HG02840 (cell line): Measurements from ENCODE around the gene PDE8B.

Experiments used
- ATAC-seq: cut with Tn5 transposase; IDR thresholded peaks from one replicate; pipeline ENCODE4 v1.9.1; 2021; ENCODE audit warnings: mild to moderate bottlenecking, moderate library complexity, moderate number of reproducible peaks; ENCODE audit not compliant: unreplicated experiment, low FRiP score

The PDE8B gene, protein sequence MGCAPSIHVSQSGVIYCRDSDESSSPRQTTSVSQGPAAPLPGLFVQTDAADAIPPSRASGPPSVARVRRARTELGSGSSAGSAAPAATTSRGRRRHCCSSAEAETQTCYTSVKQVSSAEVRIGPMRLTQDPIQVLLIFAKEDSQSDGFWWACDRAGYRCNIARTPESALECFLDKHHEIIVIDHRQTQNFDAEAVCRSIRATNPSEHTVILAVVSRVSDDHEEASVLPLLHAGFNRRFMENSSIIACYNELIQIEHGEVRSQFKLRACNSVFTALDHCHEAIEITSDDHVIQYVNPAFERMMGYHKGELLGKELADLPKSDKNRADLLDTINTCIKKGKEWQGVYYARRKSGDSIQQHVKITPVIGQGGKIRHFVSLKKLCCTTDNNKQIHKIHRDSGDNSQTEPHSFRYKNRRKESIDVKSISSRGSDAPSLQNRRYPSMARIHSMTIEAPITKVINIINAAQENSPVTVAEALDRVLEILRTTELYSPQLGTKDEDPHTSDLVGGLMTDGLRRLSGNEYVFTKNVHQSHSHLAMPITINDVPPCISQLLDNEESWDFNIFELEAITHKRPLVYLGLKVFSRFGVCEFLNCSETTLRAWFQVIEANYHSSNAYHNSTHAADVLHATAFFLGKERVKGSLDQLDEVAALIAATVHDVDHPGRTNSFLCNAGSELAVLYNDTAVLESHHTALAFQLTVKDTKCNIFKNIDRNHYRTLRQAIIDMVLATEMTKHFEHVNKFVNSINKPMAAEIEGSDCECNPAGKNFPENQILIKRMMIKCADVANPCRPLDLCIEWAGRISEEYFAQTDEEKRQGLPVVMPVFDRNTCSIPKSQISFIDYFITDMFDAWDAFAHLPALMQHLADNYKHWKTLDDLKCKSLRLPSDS

DNA sequence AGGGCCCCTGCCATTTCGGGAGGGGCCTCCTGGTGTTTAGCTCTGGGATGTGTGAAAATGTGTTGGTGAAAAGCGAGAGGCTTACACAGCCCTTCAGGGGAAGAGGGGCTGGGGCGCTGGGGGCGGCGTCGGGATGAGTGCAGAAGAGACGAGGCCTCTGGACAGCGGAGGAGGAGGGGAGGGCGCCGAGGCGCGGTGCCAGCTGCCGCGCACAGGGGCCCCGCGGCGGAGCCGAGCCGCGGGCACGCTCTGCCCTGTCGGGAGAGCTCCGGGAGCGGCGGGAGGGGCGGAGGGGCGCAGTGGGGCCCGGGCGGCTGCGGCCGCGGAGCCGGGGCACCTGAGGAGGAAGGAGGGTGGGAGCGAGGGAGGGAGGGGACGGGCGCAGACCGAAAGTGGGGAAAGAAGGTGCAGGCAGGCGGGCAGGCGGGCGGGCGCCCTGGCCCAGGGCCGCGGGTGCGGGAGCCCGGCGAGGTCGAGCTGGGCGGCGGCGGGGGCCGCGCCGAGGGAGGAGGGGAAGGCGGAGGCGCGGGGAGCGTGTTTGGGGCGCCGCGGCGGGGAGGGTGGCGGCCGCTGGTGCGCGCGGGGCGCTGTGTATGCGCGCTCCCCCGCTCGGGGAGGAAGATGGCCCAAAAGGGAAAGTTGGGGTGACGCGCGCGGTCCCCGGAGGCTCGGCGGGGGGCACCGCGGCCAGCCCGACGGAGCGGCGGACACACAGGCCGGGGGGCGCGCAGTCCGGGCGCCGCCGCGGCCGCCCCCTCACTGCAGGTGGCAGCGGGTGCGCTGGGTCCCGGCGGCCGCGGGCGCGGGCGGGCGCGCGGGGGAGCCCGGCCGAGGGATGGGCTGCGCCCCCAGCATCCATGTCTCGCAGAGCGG, at the start of gene PDE8B:
PDE8B (plus strand) TSS at position 590 of the 873 bp plus-strand sequence; CDS start at position 836, 246 bp downstream.
- ATAC-seq: no peak

DNA sequence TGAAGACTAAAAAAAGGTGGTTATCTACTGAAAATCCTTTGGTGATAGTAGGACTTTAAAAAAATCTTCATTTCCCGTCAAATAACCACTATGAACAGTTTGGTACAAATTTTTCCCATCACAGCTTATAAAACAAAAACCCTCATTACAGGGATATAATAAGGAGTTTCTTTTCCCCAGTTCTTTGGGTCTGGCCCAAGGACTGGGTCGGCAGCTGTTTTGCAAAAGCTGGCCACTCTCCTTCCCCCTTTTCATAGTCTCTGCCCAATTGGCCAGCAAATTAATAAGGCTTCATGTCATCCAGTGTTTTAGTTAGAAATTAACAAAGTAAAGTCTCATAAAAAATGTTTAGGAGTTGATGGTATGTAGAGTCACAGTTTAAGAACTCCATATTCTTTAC, 47.0 kb upstream of the PDE8B start:
- ATAC-seq: no peak

DNA sequence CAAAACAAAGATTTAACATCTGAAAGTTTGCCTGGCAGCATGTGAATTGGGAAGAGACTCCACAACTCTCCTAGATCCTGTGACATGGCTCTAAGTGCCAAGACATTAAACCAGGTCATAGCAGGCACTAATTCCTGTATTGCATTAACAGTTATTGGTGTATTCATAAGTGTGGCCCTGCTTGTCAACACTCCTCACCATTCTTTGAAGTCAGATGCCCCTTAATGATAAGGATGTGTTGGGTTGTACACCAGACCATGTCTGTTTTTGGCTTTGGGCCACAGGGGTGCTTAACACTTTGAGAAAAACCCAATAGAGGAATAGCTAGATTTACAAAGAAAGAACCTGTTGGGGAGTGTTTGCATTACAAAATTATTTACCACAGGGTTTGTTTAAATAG, 43.4 kb upstream of the PDE8B start:
- no peak for ATAC-seq

DNA sequence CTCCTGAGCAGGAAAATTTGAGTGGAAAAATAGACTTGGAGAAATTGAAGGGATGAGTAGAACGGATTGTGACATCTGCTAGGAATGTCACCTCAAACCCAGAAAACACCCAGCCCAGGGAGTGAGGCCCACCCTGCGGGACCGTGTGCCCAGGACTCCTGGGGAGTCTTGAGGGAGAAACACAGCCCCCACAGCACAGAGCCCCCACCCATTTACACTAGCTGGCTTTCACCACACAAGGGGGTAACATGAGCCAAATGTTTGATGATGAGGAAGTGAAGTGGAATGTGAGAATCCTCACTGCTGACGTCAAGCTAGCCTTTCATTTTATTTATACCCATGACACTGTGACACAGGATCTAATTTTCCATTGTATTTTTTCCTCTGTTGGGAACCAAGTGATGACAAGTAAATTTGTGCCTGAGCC, 42.8 kb upstream of the PDE8B start:
- no peak for ATAC-seq

DNA sequence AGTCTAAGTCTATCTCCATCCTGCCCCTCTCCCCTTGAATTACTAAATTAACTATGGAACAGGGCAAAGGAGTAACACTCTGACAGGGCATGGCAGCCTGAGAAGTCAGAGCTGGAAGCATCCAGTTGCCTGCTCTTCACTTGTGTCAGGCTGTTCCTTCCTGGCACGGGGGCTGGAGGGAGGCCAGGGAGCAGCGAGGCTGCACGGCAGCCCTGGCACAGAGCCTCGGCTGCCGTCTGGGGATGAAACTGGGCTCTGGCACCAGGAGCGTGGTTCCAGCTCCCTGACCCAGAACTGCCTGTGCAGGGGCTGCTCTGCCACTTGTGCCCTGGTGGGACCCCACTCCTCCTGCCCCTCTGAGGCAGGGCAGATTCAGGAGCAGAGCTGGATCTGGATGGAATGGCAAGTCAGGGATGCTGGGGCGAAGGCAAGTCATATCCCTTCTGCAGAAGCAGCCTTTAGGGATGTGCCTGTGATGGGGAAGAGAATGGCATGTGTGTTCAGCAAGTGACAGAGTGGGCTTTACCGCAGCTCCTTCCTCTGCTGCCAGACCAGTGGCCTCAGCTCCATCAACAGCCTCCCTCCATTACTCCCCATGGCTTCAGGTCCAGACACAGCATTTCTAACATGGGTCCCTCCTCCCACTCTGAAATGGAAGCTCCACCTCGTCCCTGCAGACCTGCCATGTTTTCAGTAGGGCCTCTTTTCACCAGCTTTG, 42.2 kb upstream of the PDE8B start:
- no peak for ATAC-seq

DNA sequence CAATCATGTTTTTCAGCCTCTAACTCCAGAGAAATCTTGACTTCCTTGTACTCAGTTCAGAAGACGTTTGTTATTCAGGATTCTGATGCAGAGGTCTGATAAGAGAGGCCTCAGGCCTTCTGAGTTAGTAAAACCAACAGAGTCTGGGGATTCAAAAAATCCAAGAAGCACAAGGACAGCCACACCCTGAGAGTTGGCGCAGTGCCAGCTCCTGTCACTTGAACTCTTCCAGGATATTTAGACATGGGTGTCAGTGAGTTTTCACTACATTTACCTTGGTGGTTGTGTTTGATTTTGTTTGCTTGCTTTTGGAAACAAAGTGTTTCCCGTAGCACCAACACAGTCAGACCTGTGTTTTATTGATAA, 41.6 kb upstream of the PDE8B start:
- no peak for ATAC-seq

DNA sequence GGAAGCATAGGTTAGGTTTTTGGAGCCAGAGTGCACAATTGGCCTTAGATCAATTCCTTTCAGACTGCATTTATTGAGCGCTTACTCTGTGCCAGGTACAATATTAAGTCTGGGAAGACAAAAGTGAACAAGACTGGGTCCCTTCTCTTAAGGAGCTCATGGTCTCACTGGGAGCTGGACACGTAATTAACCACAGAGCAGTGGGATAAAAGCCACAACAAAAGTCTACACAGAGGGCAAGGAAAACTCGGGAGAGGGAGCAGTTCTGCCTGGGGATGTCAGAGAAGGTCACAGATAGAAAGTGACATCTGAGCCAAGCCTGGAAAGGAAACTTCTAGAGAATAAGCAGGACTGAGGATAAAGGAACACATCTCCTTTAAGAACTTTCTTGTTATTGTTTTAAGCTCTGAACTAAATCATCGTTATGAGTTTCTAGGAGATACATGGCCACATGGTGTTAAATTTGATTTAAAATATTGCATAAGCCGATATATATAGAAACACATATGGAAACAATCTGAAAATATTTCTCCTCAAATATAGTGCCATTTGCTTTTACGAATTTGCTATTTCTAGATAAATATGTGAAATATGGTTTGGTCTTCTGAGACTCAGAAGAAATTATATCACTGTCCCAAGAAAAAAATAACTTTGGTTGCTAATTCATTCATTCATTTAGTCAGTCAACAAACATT, 40.1 kb upstream of the PDE8B start:
- no peak for ATAC-seq

DNA sequence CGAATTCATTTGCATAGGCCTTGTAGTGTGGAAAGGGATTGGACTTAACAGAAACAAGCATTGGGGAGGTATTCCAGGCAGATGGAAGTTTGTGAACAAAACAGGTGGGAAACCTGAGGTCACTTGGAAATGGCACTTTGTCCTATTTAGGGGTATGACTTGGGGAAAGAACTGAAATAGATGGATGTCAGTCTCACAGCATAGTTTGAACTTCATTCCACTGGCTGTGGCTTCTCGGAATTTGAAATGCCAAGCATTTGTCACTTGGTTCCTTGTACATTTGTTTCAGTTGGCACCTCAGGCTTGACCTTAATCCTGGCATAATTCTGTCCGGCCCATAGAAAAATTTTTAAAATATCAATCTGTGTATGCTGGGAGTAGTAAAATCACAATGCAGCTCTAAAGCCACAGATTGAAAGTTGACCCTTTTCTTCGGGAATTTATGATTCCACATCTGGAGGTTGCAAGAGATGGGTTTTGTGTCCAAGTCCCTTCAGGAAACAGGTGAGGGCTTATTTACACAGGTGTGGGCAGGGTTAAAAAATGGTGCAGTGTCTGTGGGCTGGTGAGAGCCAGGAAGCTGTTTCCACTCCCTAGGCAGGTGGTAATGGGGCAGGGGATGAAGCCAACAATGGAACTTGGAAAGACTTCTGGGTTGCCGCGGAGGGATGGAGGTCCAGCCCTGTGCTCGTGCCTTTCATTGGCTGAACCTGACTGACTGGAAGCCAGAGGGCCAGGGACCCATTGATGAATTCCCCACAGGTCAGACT, 39.2 kb upstream of the PDE8B start:
- ATAC-seq: no peak

DNA sequence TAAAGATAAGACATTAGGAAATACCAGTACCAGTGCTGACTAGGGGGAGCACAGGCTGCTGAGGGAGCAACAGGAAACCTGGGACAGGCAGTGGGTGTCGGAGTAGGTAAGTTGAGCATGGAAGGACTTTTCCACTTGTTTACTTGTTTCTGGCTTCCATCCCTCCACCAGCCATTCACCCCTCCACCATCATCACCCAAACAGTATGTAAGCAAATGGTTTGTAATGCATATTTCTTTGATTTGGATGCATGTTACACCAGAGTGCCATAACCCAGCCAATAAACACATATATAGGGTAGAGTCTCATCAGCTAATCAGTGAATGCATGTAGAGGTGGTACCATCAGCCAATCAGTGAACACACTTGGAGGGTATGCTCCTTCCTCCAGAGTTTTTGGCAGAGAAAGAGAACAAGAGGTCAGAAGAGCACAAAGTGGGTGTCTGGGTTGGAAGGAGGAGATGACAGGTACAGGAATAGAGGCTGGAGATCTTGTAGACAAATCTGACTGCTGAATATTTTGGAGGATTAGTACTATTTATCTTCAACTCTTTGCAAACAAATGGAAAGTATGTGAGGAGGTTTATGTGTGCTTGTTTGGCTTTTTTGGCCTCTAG, 37.7 kb upstream of the PDE8B start:
- ATAC-seq: no peak

DNA sequence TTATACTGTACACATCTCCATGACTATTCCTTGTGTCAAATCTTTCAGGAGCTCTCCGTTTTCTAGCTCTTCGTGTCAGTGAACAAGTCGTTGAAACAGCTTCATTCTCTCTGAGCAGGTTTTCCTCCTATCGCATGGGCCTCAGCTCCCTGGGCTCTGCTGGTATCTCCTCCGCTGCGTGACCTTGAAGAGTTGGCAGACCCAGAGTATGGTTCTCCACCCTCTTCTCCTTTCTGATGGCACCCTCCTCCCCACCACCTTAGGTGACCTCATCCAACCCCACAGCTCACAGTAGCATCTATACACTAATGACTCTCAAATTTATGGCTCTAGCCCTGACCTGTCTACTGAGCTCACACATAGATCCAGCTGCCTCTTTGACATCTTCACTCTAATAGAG, 36.0 kb upstream of the PDE8B start:
- ATAC-seq: no peak

DNA sequence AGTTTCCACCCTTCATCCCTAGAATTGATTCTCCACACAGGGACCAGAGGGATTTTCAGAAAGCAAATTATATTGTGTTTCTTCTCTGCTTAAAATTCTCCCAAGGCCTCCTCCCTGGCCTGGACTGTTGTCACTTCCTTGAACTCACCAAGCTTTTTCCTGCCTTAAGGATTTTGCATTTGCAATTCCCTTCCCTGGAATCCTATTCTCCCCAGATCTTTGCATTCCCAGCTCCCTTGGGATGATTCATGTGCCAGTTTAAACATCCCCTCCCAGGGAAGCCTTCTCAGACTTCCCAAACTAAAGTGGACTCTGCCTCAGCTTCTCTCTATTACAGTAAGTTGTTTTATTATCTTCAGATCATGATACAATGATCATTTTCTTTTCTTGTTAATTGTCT, 35.2 kb upstream of the PDE8B start:
- no peak for ATAC-seq

DNA sequence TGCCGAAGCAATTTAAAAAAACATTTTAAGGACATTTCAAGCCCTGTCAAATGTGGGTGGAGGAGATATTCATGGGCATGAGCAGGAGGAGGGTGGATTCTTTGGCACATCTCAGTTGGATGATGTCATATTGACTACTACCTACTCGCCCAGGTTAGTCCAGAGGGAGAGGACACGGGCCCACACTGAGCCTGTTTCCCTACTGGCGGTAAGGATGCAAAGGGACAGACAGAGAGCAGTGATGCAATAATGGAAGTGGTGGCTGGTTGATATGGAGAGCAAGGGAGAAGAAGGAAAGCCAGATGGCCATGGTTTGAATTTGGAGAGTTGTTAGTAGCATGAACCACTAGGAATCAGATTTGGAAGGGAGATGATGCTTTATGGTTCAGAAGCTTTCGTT, 34.1 kb upstream of the PDE8B start:
- no peak for ATAC-seq

DNA sequence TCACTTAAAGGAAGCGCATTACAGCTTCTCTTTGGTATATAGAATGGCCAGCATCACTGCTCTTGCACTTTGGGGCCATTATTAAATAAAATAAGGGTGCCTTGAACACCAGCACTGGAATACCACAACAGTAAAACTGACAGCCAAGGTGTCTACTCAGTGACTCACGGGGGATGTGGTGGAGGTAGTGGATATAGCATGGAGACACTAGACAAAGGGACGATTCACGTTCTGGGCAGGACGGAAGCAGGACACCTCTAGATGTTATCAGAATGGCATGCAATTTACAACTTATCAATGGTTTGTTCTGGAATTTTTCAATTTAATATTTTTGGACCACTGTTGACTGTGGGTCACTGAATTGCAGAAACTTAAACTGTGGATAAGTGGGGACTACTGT, 32.9 kb upstream of the PDE8B start:
- no peak for ATAC-seq

DNA sequence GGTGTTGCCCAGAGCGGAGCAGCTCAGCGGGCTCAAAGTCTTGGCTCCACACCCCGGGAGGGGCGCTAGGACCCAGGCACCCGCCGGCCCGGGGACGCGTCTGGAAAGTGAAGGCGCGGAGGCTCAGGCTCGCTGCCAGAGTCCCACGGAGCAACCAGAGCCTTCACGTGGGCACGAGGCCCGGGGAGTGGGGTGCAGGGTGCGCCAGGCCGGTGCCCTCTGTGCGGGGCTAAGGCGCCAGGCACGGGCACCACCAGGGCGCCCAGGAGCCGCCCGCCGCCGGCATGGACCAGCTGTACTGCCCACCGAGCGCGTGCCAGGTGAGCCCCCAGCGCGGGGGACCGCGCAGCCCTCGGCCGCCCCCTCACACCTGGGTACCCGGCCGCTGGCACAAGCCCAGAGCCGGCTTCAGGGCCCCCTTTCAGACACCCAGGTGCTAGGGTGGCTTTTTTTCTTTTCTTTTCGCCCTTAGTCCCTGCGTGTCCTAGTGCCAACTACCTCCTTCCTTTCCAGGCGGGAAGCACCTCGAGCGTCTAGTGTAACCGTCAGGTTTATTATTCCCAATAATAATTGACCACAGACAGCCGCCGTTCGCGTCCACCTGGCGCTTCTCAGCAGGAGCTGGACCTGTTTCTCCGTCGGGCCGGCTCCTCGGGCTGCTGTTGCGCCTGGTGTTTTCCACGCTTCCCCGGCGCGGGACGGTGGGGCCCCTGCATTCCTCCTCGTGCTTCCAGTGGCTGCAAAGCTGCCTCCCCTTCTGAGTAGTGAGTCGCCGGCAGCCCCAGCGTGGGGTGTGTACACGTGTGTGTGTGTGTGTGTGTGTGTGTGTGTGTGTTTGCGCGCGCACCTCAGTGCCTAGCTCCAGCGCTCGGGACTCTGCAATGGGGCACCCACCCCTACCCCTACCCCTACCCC, 30.1 kb upstream of the PDE8B start:
- no peak for ATAC-seq

DNA sequence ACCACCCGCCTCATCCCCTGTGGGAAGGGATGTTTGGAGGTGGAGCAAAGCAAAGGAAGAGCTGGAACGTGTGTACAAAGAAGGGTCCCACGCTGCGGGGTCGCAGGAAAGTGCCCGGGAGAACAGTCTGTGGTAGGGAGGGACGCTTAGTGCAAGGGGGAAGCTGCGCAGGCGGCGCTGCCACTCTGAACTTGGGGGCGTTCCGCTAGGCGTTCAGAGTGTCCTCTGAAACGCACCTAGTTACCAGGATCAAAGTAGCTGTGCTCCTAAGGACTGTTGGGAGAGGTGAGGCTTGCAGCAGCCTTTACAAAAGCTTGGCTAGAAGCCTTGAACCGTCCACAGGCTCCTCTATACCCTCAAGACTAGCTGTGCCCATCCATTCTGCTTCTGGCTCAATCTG, 29.3 kb upstream of the PDE8B start:
- no peak for ATAC-seq

DNA sequence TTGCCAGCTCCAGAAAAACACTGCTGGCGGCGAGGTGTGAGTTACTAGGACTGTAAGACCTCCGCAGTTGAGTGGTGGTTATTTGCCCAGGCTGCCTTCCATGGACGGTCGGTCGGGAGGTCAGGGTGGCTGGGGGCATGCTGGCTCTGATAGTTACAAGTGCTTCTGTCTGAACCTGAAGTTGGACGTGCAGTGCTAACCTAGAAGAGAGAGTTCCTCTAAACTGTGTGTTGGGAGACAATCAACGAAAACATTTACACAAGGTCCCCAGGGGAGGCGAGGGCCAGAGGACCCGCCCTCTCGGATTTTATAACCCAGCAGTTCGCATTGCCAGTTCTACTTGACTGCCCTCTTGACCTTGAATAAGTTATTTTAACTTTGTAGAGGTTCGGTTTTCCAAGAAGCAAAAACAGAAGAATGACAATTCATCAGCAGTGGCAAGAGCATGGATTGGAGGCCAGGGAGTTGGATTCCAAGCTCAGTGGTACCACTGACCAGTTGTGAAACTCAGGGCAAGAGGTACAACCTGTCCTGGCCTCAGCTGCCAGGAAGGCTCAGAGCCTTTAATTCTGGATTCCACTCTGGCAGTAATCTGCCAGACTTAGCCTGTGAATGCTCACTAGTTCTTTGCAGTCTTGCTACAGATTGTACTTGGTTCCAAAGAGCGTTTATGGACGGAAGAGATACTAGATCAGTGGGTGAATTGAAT, 28.7 kb upstream of the PDE8B start:
- no peak for ATAC-seq

DNA sequence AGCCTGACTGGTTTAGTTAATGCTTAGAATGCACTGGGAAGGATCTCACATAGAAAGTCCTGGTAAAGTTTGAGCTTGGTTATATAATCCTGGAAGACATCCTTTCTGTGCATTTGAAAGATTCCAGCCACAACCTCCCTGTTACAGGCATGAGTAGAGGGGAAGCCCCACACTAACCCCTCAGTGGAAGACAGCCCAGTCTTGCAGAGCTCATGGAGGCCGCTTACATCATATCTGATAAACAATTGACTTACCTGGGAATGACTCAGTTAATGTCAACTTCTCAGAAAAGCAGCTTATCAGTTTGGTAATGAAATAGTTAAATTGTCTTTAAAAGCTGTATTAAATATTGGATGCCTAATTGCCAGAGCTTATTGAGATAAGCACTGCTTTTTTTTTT, 28.1 kb upstream of the PDE8B start:
- no peak for ATAC-seq
